HepG2 (cell line): ENCODE measurements around the gene TMEM158. TPM values are rescaled to one million over a fixed set of nuclear protein-coding genes. Genes with fewer than 3 reads are reported as not detected.

Source experiments
- ATAC-seq: fragments of 200-7000 bp; cut with Tn5 transposase; 3 replicates; pipeline ENCODE4 v1.9.1; 2020; ENCODE audit warnings: mild to moderate bottlenecking, moderate library complexity
- BruUV-seq: library from RNA; stranded (reverse); fragments of 400-500 nt; replicated peaks from 2 replicates; lab custom pipeline; 2021; lab: Mats Ljungman, UMichigan
- CTCF ChIA-PET: fragments of 300-600 bp; formaldehyde crosslinking; extraction: SDS; loops from one replicate; lab custom pipeline; 2021; ENCODE audit warnings: low total read pairs, inconsistent platforms, low intra/inter-chr PET ratio; lab: Yijun Ruan, JAX
- POLR2A ChIA-PET: fragments of 350-600 bp; sonication (Branson Sonifier 250); formaldehyde crosslinking; loops from one replicate; lab custom pipeline; 2020; ENCODE audit warnings: antibody characterized with exemption, inconsistent platforms; lab: Yijun Ruan, JAX
- DNase-seq: peaks from one replicate; pipeline ENCODE4 v3.0.0-alpha.2; 2015; ENCODE audit warnings: low spot score
- FAIRE-seq: peaks from 3 replicates; lab custom pipeline; 2011; peaks lifted over from hg19 to GRCh38; lab: Jason Lieb, UNC
- H2AFZ ChIP-seq: one replicate; pipeline ENCODE4 v1.6.1; 2011; ENCODE audit warnings: low read length, inconsistent platforms
- H3K27ac ChIP-seq: fragments of 300-600 bp; 3 replicates; pipeline ENCODE4 v1.8.0; 2011; ENCODE audit warnings: mixed run types, mild to moderate bottlenecking, mixed read lengths, low read length, inconsistent platforms; ENCODE audit not compliant: insufficient read depth; ENCODE audit errors: extremely low read length
- H3K27me3 ChIP-seq, 2 experiments: fragments of 200-600 bp in 1 of 2; 2 replicates in 1 of 2; 3 replicates in 1 of 2; pipeline versions ENCODE4 v1.6.0 to v1.8.0; 2011; ENCODE audit warnings: low read length in 2 of 2, mild to moderate bottlenecking in 2 of 2, moderate library complexity in 2 of 2, inconsistent platforms in 1 of 2; ENCODE audit not compliant: insufficient read depth in 2 of 2, control insufficient read depth in 1 of 2
- H3K36me3 ChIP-seq, 2 experiments: fragments of 200-600 bp in 1 of 2; replicated peaks in 1 of 2; 2 replicates in 1 of 2; 3 replicates in 1 of 2; pipeline versions ENCODE4 v1.5.1 to v1.8.0; 2011; ENCODE audit warnings: low read length in 2 of 2, inconsistent platforms in 1 of 2; ENCODE audit not compliant: insufficient read depth in 2 of 2, control insufficient read depth in 1 of 2
- H3K4me1 ChIP-seq: 2 replicates; pipeline ENCODE4 v1.5.1; 2012; ENCODE audit warnings: low read length, inconsistent platforms; ENCODE audit not compliant: insufficient read depth
- H3K4me2 ChIP-seq: 2 replicates; pipeline ENCODE4 v1.6.0; 2011; ENCODE audit warnings: low read depth, low read length, inconsistent platforms
- H3K4me3 ChIP-seq, 3 experiments: fragments of 200-600 bp in 1 of 3; sonication (generic), shearing (Covaris generic) in 1 of 3; replicated peaks in 1 of 3; 2 replicates each; pipeline ENCODE4 v1.5.1; 2011 to 2016; ENCODE audit warnings: low read length in 3 of 3, inconsistent platforms in 2 of 3, low read depth in 2 of 3, mild to moderate bottlenecking in 2 of 3, control low read depth in 1 of 3, mixed read lengths in 1 of 3; ENCODE audit not compliant: insufficient read depth in 1 of 3
- H3K79me2 ChIP-seq: one replicate; pipeline ENCODE4 v1.6.1; 2011; ENCODE audit warnings: low read length, inconsistent platforms; ENCODE audit not compliant: insufficient read depth
- H3K9ac ChIP-seq: 2 replicates; pipeline ENCODE4 v1.6.0; 2011; ENCODE audit warnings: mild to moderate bottlenecking, low read depth, low read length, inconsistent platforms; ENCODE audit not compliant: insufficient read depth
- H3K9me3 ChIP-seq: 2 replicates; pipeline ENCODE4 v1.5.1; 2012; ENCODE audit warnings: mild to moderate bottlenecking, low read length
- H4K20me1 ChIP-seq: 2 replicates; pipeline ENCODE4 v1.6.0; 2011; ENCODE audit warnings: inconsistent platforms, mild to moderate bottlenecking, low read length, moderate library complexity; ENCODE audit not compliant: insufficient read depth
- CEBPZ ChIP-seq: IDR thresholded peaks from 2 replicates; pipeline ENCODE4 v1.6.1; 2012; ENCODE audit warnings: low read length, improper control_type of control experiment
- HMGXB4 ChIP-seq, 2 experiments: sonication (generic) in 1 of 2; formaldehyde crosslinking in 1 of 2; IDR thresholded peaks; 2 replicates each; pipeline versions ENCODE4 v1.4.0 to v1.6.1; 2018 to 2020; ENCODE audit warnings: missing genetic modification reagents in 2 of 2, borderline replicate concordance in 1 of 2, low read depth in 1 of 2, mild to moderate bottlenecking in 1 of 2, missing biosample characterization in 1 of 2
- KLF12 ChIP-seq: sonication (generic); formaldehyde crosslinking; IDR thresholded peaks from 2 replicates; pipeline ENCODE4 v1.4.0; 2020; ENCODE audit warnings: missing genetic modification reagents, borderline replicate concordance
- MAFK ChIP-seq, 2 experiments: IDR thresholded peaks in 1 of 2; conservative IDR thresholded peaks in 1 of 2; 2 replicates each; pipeline ENCODE4 v1.6.1; 2011; ENCODE audit warnings: improper control_type of control experiment in 2 of 2, low read length in 2 of 2
- MIER2 ChIP-seq: IDR thresholded peaks from 2 replicates; pipeline ENCODE4 v1.6.1; 2016; ENCODE audit warnings: missing biosample characterization, missing genetic modification reagents
- RORA ChIP-seq: sonication (generic); formaldehyde crosslinking; IDR thresholded peaks from 2 replicates; pipeline ENCODE4 v1.5.0; 2020; ENCODE audit warnings: mild to moderate bottlenecking, missing genetic modification reagents, moderate library complexity
- ZNF101 ChIP-seq: sonication (generic); formaldehyde crosslinking; IDR thresholded peaks from 2 replicates; pipeline ENCODE4 v1.4.0; 2020; ENCODE audit warnings: mild to moderate bottlenecking, low read depth, missing genetic modification reagents, borderline replicate concordance
- ZNF138 ChIP-seq: sonication (generic); formaldehyde crosslinking; IDR thresholded peaks from 2 replicates; pipeline ENCODE4 v1.5.0; 2020; ENCODE audit warnings: mild to moderate bottlenecking, low read depth, missing genetic modification reagents
- ZNF503 ChIP-seq: sonication (generic); formaldehyde crosslinking; IDR thresholded peaks from 2 replicates; pipeline ENCODE4 v1.4.0; 2020; ENCODE audit warnings: missing genetic modification reagents
- ZNF749 ChIP-seq: sonication (generic); formaldehyde crosslinking; IDR thresholded peaks from 2 replicates; pipeline ENCODE4 v1.8.0; 2022; ENCODE audit warnings: mild to moderate bottlenecking, missing genetic modification reagents, moderate library complexity, borderline replicate concordance
- WGBS: methylation state at CpG from one replicate; pipeline ENCODE4 v1.1.6; 2017; ENCODE audit warnings: low lambda C conversion rate; 5-methylcytosine and 5-hydroxymethylcytosine counted together
- in situ Hi-C: cut with HindIII; loops from 2 replicates; pipeline ENCODE4 v1.10.0; 2017; ENCODE audit warnings: low pct_unique_long_range_greater_than_20kb; ENCODE audit not compliant: extremely low pct_ligation_motif_present
- intact Hi-C: fragments of 100-400 bp; cut with micrococcal nuclease; formaldehyde crosslinking; loops from one replicate; pipeline ENCODE4 v1.10.0; 2022; ENCODE audit not compliant: unreplicated experiment
- polyA plus RNA-seq, 8 experiments: library from polyadenylated mRNA; depleted of rRNA in 3 of 8; stranded (reverse) in 7 of 8; unstranded in 1 of 8; fragments of >200 nt; fragmentation: Illumina TruSeq in 4 of 8; extraction: Trizol in 4 of 8; gene quantifications; 2 replicates each; pipeline versions ENCODE4 v1.2.1 to v1.2.3, GENCODE V29; 2011 to 2016; ENCODE audit warnings: low read depth in 4 of 8, missing spikeins in 1 of 8, mixed read lengths in 1 of 8; ENCODE audit not compliant: insufficient read depth in 1 of 8
- total RNA-seq, 5 experiments: library from RNA; depleted of rRNA; stranded (reverse); fragments of >200 nt; fragmentation: Illumina TruSeq; extraction: Trizol; gene quantifications; 2 replicates each; pipeline ENCODE4 v1.2.3, GENCODE V29; 2016; ENCODE audit warnings: low read depth in 1 of 5
- TF ChIP-seq, protein P1 (sequence below): IDR thresholded peaks from 2 replicates; pipeline ENCODE4 v1.6.1; 2016
- TF ChIP-seq, protein P2 (sequence below): sonication (generic); formaldehyde crosslinking; IDR thresholded peaks from 2 replicates; pipeline ENCODE4; 2020; ENCODE audit warnings: missing genetic modification reagents, mild to moderate bottlenecking, borderline replicate concordance

Gene TMEM158
- total and polyA plus RNA-seq, 2 of the 13 experiments (the other 11 are each of a cell fraction or from before 2014, with no cell fraction given), result 0.13 TPM; not detected in 1

DNA sequence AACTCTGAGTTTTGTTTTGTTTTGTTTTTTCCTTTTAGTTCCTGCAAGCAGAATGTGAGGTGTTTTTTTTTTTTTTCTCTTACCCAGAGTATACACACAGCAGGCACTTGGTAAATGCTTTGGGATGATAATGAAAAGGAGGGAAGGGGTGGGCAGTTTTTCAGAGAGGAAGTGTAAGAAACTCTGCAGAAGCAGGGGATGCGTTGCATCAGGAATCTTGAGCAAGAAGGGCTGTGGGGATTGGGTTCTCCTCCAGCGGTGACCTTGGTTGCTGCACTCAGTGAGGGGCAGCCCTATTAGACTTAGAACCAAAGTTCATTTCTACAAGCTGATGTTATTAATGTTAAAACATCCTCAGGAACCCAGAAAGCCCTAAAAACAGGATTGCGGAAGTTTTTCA, 32.2 kb upstream of the TMEM158 start:
- Histone ChIP-seq H2AFZ (no peak overlapping the region), H3K27me3 (peaks cover 4 to 37% of the 10 kb centered on the region in 2 experiments; a peak in 4 of 5 replicates), H3K4me1 (no peaks in the 10 kb centered on the region), H3K9ac (no peak overlapping the region), H4K20me1 (no peaks in the 10 kb centered on the region), H3K4me3 (no peak overlapping the region), H3K36me3 (no peaks in the 10 kb centered on the region), H3K79me2 (no peaks in the 10 kb centered on the region), H3K9me3 (no peaks in the 10 kb centered on the region), H3K4me2 (no peak overlapping the region), H3K27ac (no peak overlapping the region)
- DNase-seq (no peak), FAIRE-seq (no peak), ATAC-seq (no peak)
- intact Hi-C loops, result no loop called here
- in situ Hi-C loops, result no loop called here
- ChIA-PET CTCF (no interaction called here), POLR2A (no interaction called here)
- no TSS peak for BruUV-seq
- 21% methylated on average over 3 of the region's 3 CpGs for WGBS
- TF ChIP-seq ZNF101 (CRISPR knock-in tag), result no peak
- no peak for TF ChIP-seq ZNF503
- TF ChIP-seq CEBPZ, result no peak
- TF ChIP-seq, protein P1, sequence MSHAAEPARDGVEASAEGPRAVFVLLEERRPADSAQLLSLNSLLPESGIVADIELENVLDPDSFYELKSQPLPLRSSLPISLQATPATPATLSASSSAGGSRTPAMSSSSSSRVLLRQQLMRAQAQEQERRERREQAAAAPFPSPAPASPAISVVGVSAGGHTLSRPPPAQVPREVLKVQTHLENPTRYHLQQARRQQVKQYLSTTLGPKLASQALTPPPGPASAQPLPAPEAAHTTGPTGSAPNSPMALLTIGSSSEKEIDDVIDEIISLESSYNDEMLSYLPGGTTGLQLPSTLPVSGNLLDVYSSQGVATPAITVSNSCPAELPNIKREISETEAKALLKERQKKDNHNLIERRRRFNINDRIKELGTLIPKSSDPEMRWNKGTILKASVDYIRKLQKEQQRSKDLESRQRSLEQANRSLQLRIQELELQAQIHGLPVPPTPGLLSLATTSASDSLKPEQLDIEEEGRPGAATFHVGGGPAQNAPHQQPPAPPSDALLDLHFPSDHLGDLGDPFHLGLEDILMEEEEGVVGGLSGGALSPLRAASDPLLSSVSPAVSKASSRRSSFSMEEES (CRISPR knock-in tag), result no peak
- no peak for TF ChIP-seq MIER2 (CRISPR knock-in tag)
- TF ChIP-seq KLF12 (CRISPR knock-in tag), result no peak
- TF ChIP-seq MAFK (conservative IDR thresholded peaks at IDR 0.05 in 1 of 2, IDR thresholded peaks at IDR 0.05 in 1 of 2; ENCODE audit: low read length in 2 of 2), result no peak
- TF ChIP-seq RORA (CRISPR knock-in tag), result no peak
- no peak for TF ChIP-seq ZNF138 (CRISPR knock-in tag)
- no peak for TF ChIP-seq ZNF749 (CRISPR knock-in tag)
- TF ChIP-seq HMGXB4 (CRISPR knock-in tag; IDR thresholded peaks at IDR 0.05; ENCODE audit: borderline replicate concordance in 1 of 2, low read depth in 1 of 2), result no peak
- TF ChIP-seq, protein P2, sequence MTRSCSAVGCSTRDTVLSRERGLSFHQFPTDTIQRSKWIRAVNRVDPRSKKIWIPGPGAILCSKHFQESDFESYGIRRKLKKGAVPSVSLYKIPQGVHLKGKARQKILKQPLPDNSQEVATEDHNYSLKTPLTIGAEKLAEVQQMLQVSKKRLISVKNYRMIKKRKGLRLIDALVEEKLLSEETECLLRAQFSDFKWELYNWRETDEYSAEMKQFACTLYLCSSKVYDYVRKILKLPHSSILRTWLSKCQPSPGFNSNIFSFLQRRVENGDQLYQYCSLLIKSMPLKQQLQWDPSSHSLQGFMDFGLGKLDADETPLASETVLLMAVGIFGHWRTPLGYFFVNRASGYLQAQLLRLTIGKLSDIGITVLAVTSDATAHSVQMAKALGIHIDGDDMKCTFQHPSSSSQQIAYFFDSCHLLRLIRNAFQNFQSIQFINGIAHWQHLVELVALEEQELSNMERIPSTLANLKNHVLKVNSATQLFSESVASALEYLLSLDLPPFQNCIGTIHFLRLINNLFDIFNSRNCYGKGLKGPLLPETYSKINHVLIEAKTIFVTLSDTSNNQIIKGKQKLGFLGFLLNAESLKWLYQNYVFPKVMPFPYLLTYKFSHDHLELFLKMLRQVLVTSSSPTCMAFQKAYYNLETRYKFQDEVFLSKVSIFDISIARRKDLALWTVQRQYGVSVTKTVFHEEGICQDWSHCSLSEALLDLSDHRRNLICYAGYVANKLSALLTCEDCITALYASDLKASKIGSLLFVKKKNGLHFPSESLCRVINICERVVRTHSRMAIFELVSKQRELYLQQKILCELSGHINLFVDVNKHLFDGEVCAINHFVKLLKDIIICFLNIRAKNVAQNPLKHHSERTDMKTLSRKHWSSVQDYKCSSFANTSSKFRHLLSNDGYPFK (CRISPR knock-in tag), result no peak
